ENCODE data around the gene MAFF. TPM values are rescaled to one million over a fixed set of nuclear protein-coding genes. Genes with fewer than 3 reads are reported as not detected.
"Not testable (repeated sequence)": the region's sequence is repeated elsewhere in the genome, so short reads cannot be mapped to it uniquely, and the experiment has no call there.

MAFF gene
- total RNA-seq, 1 donor from 2014 or later = 4.7 TPM

DNA sequence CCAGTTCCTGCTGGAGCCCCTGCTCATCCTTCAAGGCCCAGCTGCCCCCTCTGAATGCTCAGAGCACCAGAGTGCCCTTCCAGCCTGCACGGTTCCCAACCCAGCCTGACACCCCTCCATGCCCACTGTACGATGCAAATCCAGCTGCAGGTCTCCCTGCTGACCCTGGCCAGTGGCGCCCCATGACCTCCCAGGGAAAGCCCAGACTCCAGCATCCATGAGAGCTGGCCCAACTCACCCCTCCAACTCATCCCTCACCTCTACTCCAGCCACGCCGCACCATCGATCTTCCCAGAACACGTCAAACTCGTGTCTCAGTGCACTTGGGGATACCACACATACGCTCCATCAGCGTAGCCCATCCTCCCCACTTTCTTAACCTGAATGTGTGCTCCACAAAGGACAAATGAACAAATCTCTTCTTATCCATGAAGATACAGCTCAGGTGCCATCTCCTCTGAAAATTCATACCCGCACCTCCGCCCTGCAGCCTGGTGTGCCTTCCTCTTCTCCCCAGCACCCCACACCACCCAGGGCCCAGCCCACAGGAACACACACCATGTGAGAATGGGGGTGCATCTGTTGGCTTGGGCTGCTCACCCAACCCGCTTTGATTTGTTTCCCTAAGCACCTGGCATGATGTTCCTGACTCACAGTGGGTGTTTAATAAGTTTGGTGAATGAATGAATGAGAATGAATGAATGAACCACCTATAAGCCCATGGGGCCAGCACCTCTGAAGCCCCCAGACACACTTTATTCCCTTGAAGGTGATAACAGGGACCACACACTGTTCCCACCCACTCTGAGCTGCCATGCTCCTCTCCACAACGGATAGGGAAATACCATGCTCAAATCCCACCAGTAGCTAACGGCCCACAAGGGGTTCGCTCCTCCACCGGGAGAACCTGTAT is 26.3 kb upstream of the MAFF start:
- no peaks in the 10 kb centered on the region for H3K9me3 ChIP-seq (replicated peaks)
- H3K4me3 ChIP-seq = no peak overlapping the region
- peaks cover 60% of the 10 kb centered on the region for H3K4me1 ChIP-seq
- H3K36me3 ChIP-seq = no peaks in the 10 kb centered on the region
- no peak for DNase-seq
- H3K27me3 ChIP-seq (ENCODE audit: low read depth) = no peaks in the 10 kb centered on the region
- intact Hi-C loops (cut with micrococcal nuclease) = no loop called here
- TF ChIP-seq, protein P1, sequence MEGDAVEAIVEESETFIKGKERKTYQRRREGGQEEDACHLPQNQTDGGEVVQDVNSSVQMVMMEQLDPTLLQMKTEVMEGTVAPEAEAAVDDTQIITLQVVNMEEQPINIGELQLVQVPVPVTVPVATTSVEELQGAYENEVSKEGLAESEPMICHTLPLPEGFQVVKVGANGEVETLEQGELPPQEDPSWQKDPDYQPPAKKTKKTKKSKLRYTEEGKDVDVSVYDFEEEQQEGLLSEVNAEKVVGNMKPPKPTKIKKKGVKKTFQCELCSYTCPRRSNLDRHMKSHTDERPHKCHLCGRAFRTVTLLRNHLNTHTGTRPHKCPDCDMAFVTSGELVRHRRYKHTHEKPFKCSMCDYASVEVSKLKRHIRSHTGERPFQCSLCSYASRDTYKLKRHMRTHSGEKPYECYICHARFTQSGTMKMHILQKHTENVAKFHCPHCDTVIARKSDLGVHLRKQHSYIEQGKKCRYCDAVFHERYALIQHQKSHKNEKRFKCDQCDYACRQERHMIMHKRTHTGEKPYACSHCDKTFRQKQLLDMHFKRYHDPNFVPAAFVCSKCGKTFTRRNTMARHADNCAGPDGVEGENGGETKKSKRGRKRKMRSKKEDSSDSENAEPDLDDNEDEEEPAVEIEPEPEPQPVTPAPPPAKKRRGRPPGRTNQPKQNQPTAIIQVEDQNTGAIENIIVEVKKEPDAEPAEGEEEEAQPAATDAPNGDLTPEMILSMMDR (IDR thresholded peaks at IDR 0.05; ENCODE audit: borderline replicate concordance) = no peak
- peak overlapping the region; percentile 90 for H3K27ac ChIP-seq (replicated peaks)

DNA sequence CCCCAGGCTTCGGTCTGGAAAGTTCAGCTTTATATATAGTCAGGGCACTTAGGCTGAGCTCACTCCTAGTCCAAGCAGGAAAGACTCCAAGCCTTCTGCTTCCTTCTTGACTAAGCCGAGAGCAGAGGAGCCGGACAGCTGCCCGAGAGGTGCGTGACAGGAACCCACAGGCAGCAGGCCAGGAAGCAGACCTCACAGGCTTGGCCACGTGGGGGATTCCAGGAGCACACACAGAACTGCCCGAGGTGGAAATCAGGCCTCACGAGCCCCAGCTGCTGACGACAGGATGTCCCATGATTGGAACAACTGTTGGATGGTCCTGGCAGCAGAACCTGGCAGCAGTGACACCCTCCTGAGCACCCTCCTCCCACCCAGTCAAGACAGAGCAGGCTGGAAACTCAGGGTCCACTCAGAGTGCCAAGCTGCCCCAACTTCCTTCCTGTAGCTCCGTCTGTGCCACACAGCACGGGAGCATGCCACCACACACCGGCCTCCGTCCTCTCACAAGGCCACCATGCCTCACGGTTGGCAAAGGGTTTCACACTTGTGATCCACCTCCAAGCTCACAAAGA is 25.5 kb upstream of the MAFF start:
- Histone ChIP-seq H3K27ac (replicated peaks) (peak overlapping the region; percentile 90), H3K4me1 (peaks cover 68% of the 10 kb centered on the region), H3K4me3 (no peak overlapping the region)

DNA sequence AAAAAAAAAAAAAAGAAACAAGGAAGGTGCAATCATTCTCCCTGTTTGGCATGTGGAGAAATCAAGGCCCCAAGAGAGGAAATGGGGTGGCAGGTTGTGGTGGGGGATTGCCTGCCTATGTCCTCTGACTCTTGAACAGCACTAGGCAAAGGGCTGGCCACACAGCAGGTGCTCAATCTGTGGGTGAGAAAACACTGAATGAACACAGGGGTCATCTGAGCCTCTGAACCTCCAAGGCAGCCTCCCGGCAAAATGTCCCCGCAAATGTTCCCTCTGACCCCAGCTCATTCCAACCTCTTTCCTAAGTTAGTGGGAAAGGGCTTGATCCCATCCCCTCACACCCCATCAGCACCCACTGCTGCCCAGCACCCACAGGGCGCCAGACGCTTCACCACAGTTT is 24.8 kb upstream of the MAFF start:
- peaks cover 71% of the 10 kb centered on the region for H3K4me1 ChIP-seq
- H3K4me3 ChIP-seq = no peak overlapping the region
- intact Hi-C loops (cut with micrococcal nuclease) = no loop called here
- TF ChIP-seq, protein P1 (IDR thresholded peaks at IDR 0.05; ENCODE audit: borderline replicate concordance) = no peak
- H3K27me3 ChIP-seq (ENCODE audit: low read depth) = no peaks in the 10 kb centered on the region
- DNase-seq = no peak
- H3K9me3 ChIP-seq (replicated peaks) = no peaks in the 10 kb centered on the region
- H3K36me3 ChIP-seq = no peaks in the 10 kb centered on the region
- peak overlapping the region; percentile 90 for H3K27ac ChIP-seq (replicated peaks)

More for the DNA sequence above, 25.5 kb upstream of the MAFF start:
- H3K27me3 ChIP-seq (ENCODE audit: low read depth) = no peaks in the 10 kb centered on the region
- H3K9me3 ChIP-seq (replicated peaks) = no peaks in the 10 kb centered on the region
- no peaks in the 10 kb centered on the region for H3K36me3 ChIP-seq
- intact Hi-C loops (cut with micrococcal nuclease) = no loop called here
- DNase-seq = peak; percentile 86
- TF ChIP-seq, protein P1 (IDR thresholded peaks at IDR 0.05; ENCODE audit: borderline replicate concordance) = no peak

DNA sequence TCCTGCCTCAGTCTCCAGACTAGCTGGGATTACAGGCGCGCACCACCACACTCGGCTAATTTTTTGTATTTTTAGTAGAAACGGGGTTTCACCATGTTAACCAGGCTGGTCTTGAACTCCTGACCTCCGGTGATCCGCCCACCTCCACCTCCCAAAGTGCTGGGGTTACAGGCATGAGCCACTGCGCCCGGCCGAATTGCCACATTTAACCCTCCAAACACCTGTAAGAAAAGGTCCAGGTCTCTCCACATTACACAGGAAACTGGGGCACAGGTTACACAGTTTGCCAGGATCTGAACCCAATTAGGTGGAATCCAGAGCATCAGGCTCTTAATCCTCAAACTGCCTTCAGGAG is 24.2 kb upstream of the MAFF start:
- DNase-seq; H3K36me3 ChIP-seq; intact Hi-C loops (cut with micrococcal nuclease); H3K4me3 ChIP-seq; H3K9me3 ChIP-seq (replicated peaks); H3K27me3 ChIP-seq (ENCODE audit: low read depth): not testable (repeated sequence)
- Histone ChIP-seq H3K4me1 (peaks cover 68% of the 10 kb centered on the region), H3K27ac (replicated peaks) (peak overlapping the region; percentile 90)

DNA sequence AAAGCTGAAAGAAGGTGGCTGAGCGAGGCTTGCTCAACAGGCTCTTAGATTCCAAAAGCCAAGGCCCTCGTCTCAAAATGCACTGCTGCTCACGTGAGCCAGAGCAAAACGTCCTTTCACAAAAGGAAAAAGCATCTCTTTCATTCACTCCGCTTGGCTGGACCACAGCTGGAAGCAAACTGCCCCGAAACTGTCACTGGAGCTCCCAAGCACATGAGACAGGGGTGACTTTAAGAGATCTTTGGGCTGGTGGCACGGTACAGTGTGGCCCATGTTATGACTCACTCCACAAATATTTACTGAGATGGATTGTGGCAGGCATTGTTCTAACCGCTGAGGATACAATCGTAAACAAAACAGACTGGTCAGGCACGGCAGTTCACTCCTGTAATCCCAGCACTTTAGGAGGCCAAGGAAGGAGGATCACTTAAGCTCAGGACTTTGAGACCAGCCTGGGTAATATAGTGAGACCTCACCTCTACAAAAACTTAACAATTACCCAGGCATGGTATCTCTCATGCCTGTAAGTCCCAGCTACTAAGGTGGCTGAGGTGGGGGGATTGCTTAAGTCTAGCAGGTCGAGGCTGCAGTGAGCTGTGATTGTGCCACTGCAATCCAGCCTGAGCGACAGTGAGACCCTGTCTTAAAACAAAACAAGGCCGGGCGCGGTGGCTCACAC is 23.7 kb upstream of the MAFF start:
- no peaks in the 10 kb centered on the region for H3K9me3 ChIP-seq (replicated peaks)
- H3K27me3 ChIP-seq (ENCODE audit: low read depth) = no peaks in the 10 kb centered on the region
- TF ChIP-seq, protein P1 (IDR thresholded peaks at IDR 0.05; ENCODE audit: borderline replicate concordance) = no peak
- H3K4me3 ChIP-seq = no peak overlapping the region
- DNase-seq = peak; percentile 30
- H3K4me1 ChIP-seq = peaks cover 63% of the 10 kb centered on the region
- intact Hi-C loops (cut with micrococcal nuclease) = no loop called here
- H3K27ac ChIP-seq (replicated peaks) = peak overlapping the region; percentile 90
- no peaks in the 10 kb centered on the region for H3K36me3 ChIP-seq

DNA sequence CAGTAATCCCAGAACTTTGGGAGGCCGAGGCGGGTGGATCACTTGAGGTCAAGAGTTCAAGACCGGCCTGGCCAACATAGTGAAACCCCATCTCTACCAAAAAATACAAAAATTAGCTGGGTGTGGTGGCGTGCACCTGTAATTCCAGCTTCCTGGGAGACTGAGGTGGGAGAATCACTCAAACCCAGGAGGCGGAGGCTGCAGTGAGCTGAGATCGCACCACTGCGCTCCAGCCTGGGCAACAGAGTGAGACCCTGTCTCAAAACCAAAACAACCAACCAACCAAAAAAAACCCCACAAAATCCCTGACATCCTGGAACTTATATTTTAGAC is 23.2 kb upstream of the MAFF start:
- H3K27ac ChIP-seq (replicated peaks) = peak overlapping the region; percentile 90
- H3K27me3 ChIP-seq (ENCODE audit: low read depth); H3K4me3 ChIP-seq; intact Hi-C loops (cut with micrococcal nuclease); H3K36me3 ChIP-seq; H3K9me3 ChIP-seq (replicated peaks); DNase-seq: not testable (repeated sequence)
- H3K4me1 ChIP-seq = peaks cover 58% of the 10 kb centered on the region
